ENCODE measurements around the gene EMC10. TPM values are rescaled to one million over a fixed set of nuclear protein-coding genes. Genes with fewer than 3 reads are reported as not detected.

Gene EMC10
- total RNA-seq, 1 donor, result 58.9 TPM

Other genes starting within 250 kb of the EMC10 start
- 2.1 TPM for gene KCNC3, start 147.1 kb upstream of the EMC10 start, total RNA-seq
- not detected for gene NAPSA, start 110.9 kb upstream of the EMC10 start, total RNA-seq
- 125 TPM for gene NR1H2, start 100.0 kb upstream of the EMC10 start, total RNA-seq
- gene POLD1, start 92.2 kb upstream of the EMC10 start, total RNA-seq, result 7.7 TPM
- gene SPIB, start 57.6 kb upstream of the EMC10 start, total RNA-seq, result 5.6 TPM
- gene MYBPC2, start 43.6 kb upstream of the EMC10 start, total RNA-seq, result 0.10 TPM
- 0.21 TPM for gene GARIN5A, start 341 bp downstream of the EMC10 start, total RNA-seq
- 8.4 TPM for gene JOSD2, start 34.7 kb downstream of the EMC10 start, total RNA-seq
- not detected for gene ASPDH, start 37.4 kb downstream of the EMC10 start, total RNA-seq
- gene LRRC4B, start 91.9 kb downstream of the EMC10 start, total RNA-seq, result not detected
- gene SYT3, start 163.4 kb downstream of the EMC10 start, total RNA-seq, result not detected
- gene C19orf81, start 172.9 kb downstream of the EMC10 start, total RNA-seq, result not detected
- 0.21 TPM for gene SHANK1, start 243.3 kb downstream of the EMC10 start, total RNA-seq
- 3.8 TPM for gene CLEC11A, start 246.9 kb downstream of the EMC10 start, total RNA-seq

Measured in mononuclear cell (primary cell).